Stomach (tissue), 9 donors: ENCODE measurements around the gene ZKSCAN8. TPM values are rescaled to one million over a fixed set of nuclear protein-coding genes. Genes with fewer than 3 reads are reported as not detected.

Source experiments
- DNase-seq, 2 donors: peaks; one replicate each; pipeline versions ENCODE4 v3.0.0 to v3.0.0-alpha.2; 2013 to 2019
- H3K27ac ChIP-seq, 5 donors: fragments of 200-600 bp in 4 of 5; sonication (generic) in 4 of 5; one replicate each; pipeline ENCODE4 v1.5.1; 2013 to 2019; ENCODE audit warnings: mild to moderate bottlenecking in 1 of 5, moderate library complexity in 1 of 5
- H3K27me3 ChIP-seq, 3 donors: fragments of 200-600 bp; sonication (generic); one replicate each; pipeline ENCODE4 v1.5.1; 2017 to 2019; ENCODE audit warnings: mixed run types in 1 of 3
- H3K36me3 ChIP-seq, 4 donors: fragments of 200-600 bp; sonication (generic); 1 replicate in 3 of 4; 2 replicates in 1 of 4; pipeline ENCODE4 v1.5.1; 2016 to 2019
- H3K4me1 ChIP-seq, 4 donors: fragments of 200-600 bp; sonication (generic); one replicate each; pipeline ENCODE4 v1.5.1; 2016 to 2019
- H3K4me3 ChIP-seq, 4 donors: fragments of 200-600 bp; sonication (generic) in 3 of 4; one replicate each; pipeline ENCODE4 v1.5.1; 2016 to 2019; ENCODE audit warnings: mild to moderate bottlenecking in 1 of 4
- H3K9me3 ChIP-seq, 4 donors: fragments of 200-600 bp; sonication (generic); one replicate each; pipeline ENCODE4 v1.5.1; 2016 to 2019
- EP300 ChIP-seq: sonication (generic); formaldehyde crosslinking; IDR thresholded peaks from one replicate; pipeline ENCODE4 v1.6.1; 2017; ENCODE audit warnings: antibody characterized with exemption
- POLR2A ChIP-seq, 4 donors: fragments of 450-650 bp; IDR thresholded peaks; one replicate each; pipeline ENCODE4 v1.6.1; 2016; ENCODE audit warnings: antibody characterized with exemption in 4 of 4, control low read depth in 2 of 4, mild to moderate bottlenecking in 1 of 4, moderate library complexity in 1 of 4
- POLR2AphosphoS5 ChIP-seq, 3 donors: sonication (generic); formaldehyde crosslinking; IDR thresholded peaks; one replicate each; pipeline ENCODE4 v1.6.1; 2016; ENCODE audit warnings: antibody characterized with exemption in 3 of 3
- WGBS, 5 donors: extraction: QIAGEN DNeasy Blood & Tissue Kit in 3 of 5; methylation state at CpG; one replicate each; pipeline versions ENCODE4 v1.1.5 to v1.1.7; 2013 to 2018; 5-methylcytosine and 5-hydroxymethylcytosine counted together
- intact Hi-C: fragments of 100-400 bp; cut with DNase I; formaldehyde crosslinking; loops from one replicate; pipeline ENCODE4 v1.15.1; 2023; ENCODE audit warnings: low total_unique reads
- polyA plus RNA-seq, 3 donors: library from polyadenylated mRNA; stranded (reverse); fragments of 200-250 nt; gene quantifications; one replicate each; pipeline ENCODE4 v1.2.3, GENCODE V29; 2013
- total RNA-seq, 5 donors: library from RNA; depleted of rRNA; stranded (reverse); fragments of >200 nt; gene quantifications; one replicate each; pipeline versions ENCODE4 v1.1.0 to v1.2.3, GENCODE V29; 2014 to 2016
- TF ChIP-seq, protein P1 (sequence below), 7 experiments: fragments of 450-650 bp in 4 of 7; fragments of 200-600 bp in 3 of 7; sonication (generic) in 3 of 7; IDR thresholded peaks; one replicate each; pipeline ENCODE4 v1.5.1; 2016 to 2019; ENCODE audit warnings: antibody characterized with exemption in 7 of 7, control low read depth in 2 of 7, mild to moderate bottlenecking in 1 of 7
- donor health status: healthy with polysubstance abuse.
- donor health status: Bipolar disorder and iron deficiency.
- donor health status: healthy.

The ZKSCAN8 gene
- total and polyA plus RNA-seq, 8 donors, result 1.8 to 101 (median 8.7) TPM

GRCh38 chr6:28153546-28153945, 11.9 kb downstream of the ZKSCAN8 start:
- no peak overlapping the region for H3K4me3 ChIP-seq
- no peaks in the 10 kb centered on the region for H3K4me1 ChIP-seq
- no peak for DNase-seq
- peaks cover 0 to 5% (median 0%) of the 10 kb centered on the region in 4 donors for H3K9me3 ChIP-seq
- WGBS, 5 donors, result 92 to 100% (median 96%) methylated on average over 1 of the region's 1 CpG
- intact Hi-C loops, result no loop called here
- no peak overlapping the region for H3K27ac ChIP-seq
- TF ChIP-seq POLR2AphosphoS5 (IDR thresholded peaks at IDR 0.05) (no peak), POLR2A (IDR thresholded peaks at IDR 0.05) (no peak), EP300 (no peak)
- TF ChIP-seq, protein P1, sequence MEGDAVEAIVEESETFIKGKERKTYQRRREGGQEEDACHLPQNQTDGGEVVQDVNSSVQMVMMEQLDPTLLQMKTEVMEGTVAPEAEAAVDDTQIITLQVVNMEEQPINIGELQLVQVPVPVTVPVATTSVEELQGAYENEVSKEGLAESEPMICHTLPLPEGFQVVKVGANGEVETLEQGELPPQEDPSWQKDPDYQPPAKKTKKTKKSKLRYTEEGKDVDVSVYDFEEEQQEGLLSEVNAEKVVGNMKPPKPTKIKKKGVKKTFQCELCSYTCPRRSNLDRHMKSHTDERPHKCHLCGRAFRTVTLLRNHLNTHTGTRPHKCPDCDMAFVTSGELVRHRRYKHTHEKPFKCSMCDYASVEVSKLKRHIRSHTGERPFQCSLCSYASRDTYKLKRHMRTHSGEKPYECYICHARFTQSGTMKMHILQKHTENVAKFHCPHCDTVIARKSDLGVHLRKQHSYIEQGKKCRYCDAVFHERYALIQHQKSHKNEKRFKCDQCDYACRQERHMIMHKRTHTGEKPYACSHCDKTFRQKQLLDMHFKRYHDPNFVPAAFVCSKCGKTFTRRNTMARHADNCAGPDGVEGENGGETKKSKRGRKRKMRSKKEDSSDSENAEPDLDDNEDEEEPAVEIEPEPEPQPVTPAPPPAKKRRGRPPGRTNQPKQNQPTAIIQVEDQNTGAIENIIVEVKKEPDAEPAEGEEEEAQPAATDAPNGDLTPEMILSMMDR (IDR thresholded peaks at IDR 0.05), result no peak
- no peaks in the 10 kb centered on the region for H3K27me3 ChIP-seq
- H3K36me3 ChIP-seq, result peaks cover 66 to 100% (median 96%) of the 10 kb centered on the region in 4 donors

DNA sequence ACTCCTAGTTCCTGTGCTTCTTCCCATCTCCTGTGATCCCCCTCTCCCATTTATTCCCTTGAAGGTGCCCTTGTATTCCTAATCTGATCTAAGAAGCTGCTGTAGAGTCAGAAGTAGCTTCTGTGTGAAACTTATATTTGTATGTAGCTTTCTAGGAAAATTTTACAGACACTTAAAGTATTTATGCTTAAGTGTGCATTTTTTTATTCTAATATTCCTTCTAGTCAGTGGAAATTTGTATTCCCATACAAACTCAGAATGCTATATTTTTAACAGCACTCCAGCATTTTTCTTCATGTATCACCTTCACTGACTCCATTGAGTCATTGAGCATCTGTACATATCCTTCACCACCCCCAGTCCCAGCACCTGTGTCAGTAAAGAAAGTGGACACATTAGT, 12.7 kb downstream of the ZKSCAN8 start:
- Histone ChIP-seq H3K4me1 (no peaks in the 10 kb centered on the region), H3K9me3 (peaks cover 0 to 5% (median 0%) of the 10 kb centered on the region in 4 donors), H3K36me3 (peaks cover 62 to 94% (median 89%) of the 10 kb centered on the region in 4 donors), H3K4me3 (no peak overlapping the region), H3K27me3 (no peaks in the 10 kb centered on the region), H3K27ac (no peak overlapping the region)
- TF ChIP-seq POLR2AphosphoS5 (IDR thresholded peaks at IDR 0.05) (no peak), EP300 (no peak), POLR2A (IDR thresholded peaks at IDR 0.05) (no peak)
- TF ChIP-seq, protein P1 (IDR thresholded peaks at IDR 0.05), result no peak
- DNase-seq, result no peak
- intact Hi-C loops, result no loop called here

DNA sequence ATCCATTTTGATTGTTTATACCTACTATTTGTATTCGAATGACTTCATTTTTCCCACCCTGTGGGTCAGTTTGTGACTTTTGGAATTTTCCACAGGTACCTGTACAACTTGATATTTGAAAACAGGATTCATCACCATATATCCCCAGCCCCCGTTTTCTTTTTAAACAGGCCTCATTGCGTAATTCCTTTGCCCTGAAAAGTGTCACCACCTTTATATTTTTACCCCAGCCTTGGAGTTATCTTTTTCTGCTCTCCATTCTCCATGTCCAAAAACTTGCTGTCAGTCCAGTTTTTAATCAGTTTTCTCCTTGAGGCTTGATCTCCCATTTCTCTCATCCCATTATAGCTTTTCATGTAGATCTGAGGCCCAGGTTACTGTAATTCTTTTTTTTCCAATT, 16.6 kb downstream of the ZKSCAN8 start:
- TF ChIP-seq POLR2A (IDR thresholded peaks at IDR 0.05), result no peak
- TF ChIP-seq POLR2AphosphoS5 (IDR thresholded peaks at IDR 0.05), result no peak
- Histone ChIP-seq H3K36me3 (peaks cover 25 to 55% (median 50%) of the 10 kb centered on the region in 4 donors), H3K27me3 (no peaks in the 10 kb centered on the region), H3K4me3 (no peak overlapping the region), H3K27ac (no peak overlapping the region), H3K4me1 (peaks cover 0 to 16% (median 14%) of the 10 kb centered on the region in 4 donors), H3K9me3 (peaks cover 0 to 2% (median 0%) of the 10 kb centered on the region in 4 donors)
- WGBS, 5 donors, result 88 to 100% (median 97%) methylated on average over 3 of the region's 3 CpGs
- intact Hi-C loops, result no loop called here
- no peak for DNase-seq

DNA sequence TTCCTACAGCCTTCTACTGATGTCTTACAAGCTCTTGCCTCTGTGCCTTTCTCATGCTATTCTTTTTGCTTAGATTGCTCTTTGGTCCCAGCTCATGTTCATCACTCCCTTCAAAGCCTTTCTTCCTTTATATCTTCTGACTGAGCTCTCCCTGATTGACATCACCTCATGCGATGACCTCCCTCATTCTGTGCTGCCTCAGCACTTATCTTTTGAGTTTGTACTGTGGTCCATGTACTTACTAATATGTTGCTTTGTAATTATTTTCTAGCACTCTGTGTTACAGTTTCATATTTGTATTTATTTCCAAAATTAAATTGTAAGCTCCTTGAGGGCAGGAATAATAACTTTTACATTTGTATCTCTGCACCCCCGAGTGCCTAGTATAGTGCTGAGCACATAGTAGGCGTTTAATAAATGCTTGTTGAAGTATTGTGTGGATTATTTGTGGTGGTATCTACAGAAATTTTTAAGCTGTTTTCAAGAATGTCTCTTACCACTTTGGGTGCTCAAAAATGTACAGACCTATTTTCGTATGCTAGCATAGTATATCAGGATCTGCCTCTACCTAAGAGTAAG, 17.4 kb downstream of the ZKSCAN8 start:
- peaks cover 17 to 47% (median 42%) of the 10 kb centered on the region in 4 donors for H3K36me3 ChIP-seq
- H3K4me3 ChIP-seq, result no peak overlapping the region
- H3K4me1 ChIP-seq, result peaks cover 0 to 16% (median 14%) of the 10 kb centered on the region in 4 donors
- no peaks in the 10 kb centered on the region for H3K27me3 ChIP-seq
- intact Hi-C loops, result no loop called here
- no peak for DNase-seq
- WGBS, 5 donors, result 90 to 97% (median 95%) methylated on average over 4 of the region's 4 CpGs
- H3K27ac ChIP-seq, result no peak overlapping the region
- no peak for TF ChIP-seq EP300
- no peak for TF ChIP-seq POLR2AphosphoS5 (IDR thresholded peaks at IDR 0.05)
- no peak for TF ChIP-seq POLR2A (IDR thresholded peaks at IDR 0.05)
- TF ChIP-seq, protein P1 (IDR thresholded peaks at IDR 0.05), result no peak
- no peaks in the 10 kb centered on the region for H3K9me3 ChIP-seq

DNA sequence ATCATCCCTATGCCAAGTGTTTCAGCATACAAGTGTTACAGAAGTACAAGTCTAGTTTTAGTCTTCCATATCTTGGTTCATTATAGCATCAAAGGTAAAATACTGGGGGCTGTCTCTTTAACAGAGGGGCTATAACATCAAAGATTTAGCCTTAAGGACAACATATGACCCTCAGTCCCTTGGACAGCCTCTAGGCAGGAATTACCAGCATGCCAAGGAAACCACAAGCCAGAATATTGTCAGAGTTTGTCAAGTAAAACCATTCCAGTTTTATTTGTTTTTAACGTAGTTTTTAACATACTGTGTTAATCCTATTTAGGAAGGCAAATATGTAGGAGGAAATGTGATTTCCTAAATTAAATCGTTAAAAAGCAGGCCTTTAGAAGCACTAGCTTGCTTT, 18.6 kb downstream of the ZKSCAN8 start:
- Histone ChIP-seq H3K4me3 (no peak overlapping the region), H3K27me3 (no peaks in the 10 kb centered on the region), H3K36me3 (peaks cover 6 to 36% (median 31%) of the 10 kb centered on the region in 4 donors), H3K9me3 (no peaks in the 10 kb centered on the region), H3K4me1 (peaks cover 0 to 16% (median 14%) of the 10 kb centered on the region in 4 donors), H3K27ac (no peak overlapping the region)
- DNase-seq, result no peak
- TF ChIP-seq POLR2AphosphoS5 (IDR thresholded peaks at IDR 0.05) (no peak), EP300 (no peak)
- intact Hi-C loops, result no loop called here
- WGBS, 5 donors, result 74 to 85% (median 79%) methylated on average over 2 of the region's 2 CpGs
